ENCODE results near the gene SPAAR. TPM values are rescaled to one million over a fixed set of nuclear protein-coding genes. Genes with fewer than 3 reads are reported as not detected.
A peak's percentile ranks its signal among the peaks of the same experiment; 100 is the strongest.

Gene SPAAR
- total RNA-seq, 2 donors from 2014 or later: 0.64 to 31.4 TPM

GRCh38 chr9:35920051-35920620 is 10.8 kb downstream of the SPAAR start:
- TF ChIP-seq CTCF (IDR thresholded peaks at IDR 0.05) (no peak), POLR2AphosphoS5 (IDR thresholded peaks at IDR 0.05) (no peak), POLR2A (IDR thresholded peaks at IDR 0.05) (no peak)
- Histone ChIP-seq H3K27ac (peak overlapping the region; percentile 72 to 86), H3K4me3 (no peak overlapping the region), H3K4me1 (replicated peaks) (peaks cover 15% of the 10 kb centered on the region), H3K9me3 (no peaks in the 10 kb centered on the region), H3K27me3 (replicated peaks; ENCODE audit: insufficient read depth) (no peaks in the 10 kb centered on the region), H3K36me3 (no peaks in the 10 kb centered on the region)
- 76% methylated on average over 4 of the region's 4 CpGs for WGBS
- intact Hi-C loops (cut with DNase I): no loop called here
- no peak for DNase-seq (ENCODE audit: low spot score)

GRCh38 chr9:35923598-35923926 is 14.3 kb downstream of the SPAAR start:
- Histone ChIP-seq H3K4me3 (no peak overlapping the region), H3K27me3 (replicated peaks; ENCODE audit: insufficient read depth) (no peaks in the 10 kb centered on the region), H3K4me1 (replicated peaks) (peaks cover 15% of the 10 kb centered on the region), H3K27ac (peak overlapping the region; percentile 68 to 76), H3K9me3 (no peaks in the 10 kb centered on the region), H3K36me3 (no peaks in the 10 kb centered on the region)
- TF ChIP-seq POLR2AphosphoS5 (IDR thresholded peaks at IDR 0.05) (no peak), POLR2A (IDR thresholded peaks at IDR 0.05) (no peak), CTCF (IDR thresholded peaks at IDR 0.05) (no peak)
- intact Hi-C loops (cut with DNase I): no loop called here
- no peak for DNase-seq (ENCODE audit: low spot score)
- 96% methylated on average over 1 of the region's 1 CpG for whole genome bisulfite sequencing

- H3K4me3 ChIP-seq: no peak overlapping the region
- peak; percentile 48 for DNase-seq (ENCODE audit: low spot score)
- intact Hi-C loops (cut with DNase I): no loop called here
- H3K27me3 ChIP-seq (replicated peaks; ENCODE audit: insufficient read depth): no peaks in the 10 kb centered on the region
- WGBS: 61% methylated on average over 9 of the region's 9 CpGs
- peaks cover 9% of the 10 kb centered on the region for H3K4me1 ChIP-seq (replicated peaks)
- H3K36me3 ChIP-seq: no peaks in the 10 kb centered on the region
- H3K9me3 ChIP-seq: no peaks in the 10 kb centered on the region
- peak overlapping the region; percentile 68 to 76 for H3K27ac ChIP-seq
- TF ChIP-seq POLR2A (IDR thresholded peaks at IDR 0.05) (no peak), CTCF (IDR thresholded peaks at IDR 0.05) (no peak), POLR2AphosphoS5 (IDR thresholded peaks at IDR 0.05) (peak; percentile 66)
Observed at GRCh38 chr9:35923927-35924763, 14.9 kb downstream of the SPAAR start.

- TF ChIP-seq POLR2A (IDR thresholded peaks at IDR 0.05) (no peak), CTCF (IDR thresholded peaks at IDR 0.05) (no peak), POLR2AphosphoS5 (IDR thresholded peaks at IDR 0.05) (no peak)
- no peak overlapping the region for H3K27ac ChIP-seq
- no peak for DNase-seq (ENCODE audit: low spot score)
- intact Hi-C loops (cut with DNase I): no loop called here
- H3K36me3 ChIP-seq: no peaks in the 10 kb centered on the region
- H3K4me3 ChIP-seq: no peak overlapping the region
- 82% methylated on average over 9 of the region's 9 CpGs for WGBS
- no peaks in the 10 kb centered on the region for H3K9me3 ChIP-seq
- no peaks in the 10 kb centered on the region for H3K4me1 ChIP-seq (replicated peaks)
- no peaks in the 10 kb centered on the region for H3K27me3 ChIP-seq (replicated peaks; ENCODE audit: insufficient read depth)
Observed at GRCh38 chr9:35928591-35929452, 19.5 kb downstream of the SPAAR start.

All from prostate gland (tissue), 2 donors.